Measurements from ENCODE around the gene PARP12. TPM values are rescaled to one million over a fixed set of nuclear protein-coding genes. Genes with fewer than 3 reads are reported as not detected.

Gene PARP12
- polyA plus RNA-seq, 3 donors from 2014 or later = 23.3 to 26.8 (median 24.3) TPM

DNA sequence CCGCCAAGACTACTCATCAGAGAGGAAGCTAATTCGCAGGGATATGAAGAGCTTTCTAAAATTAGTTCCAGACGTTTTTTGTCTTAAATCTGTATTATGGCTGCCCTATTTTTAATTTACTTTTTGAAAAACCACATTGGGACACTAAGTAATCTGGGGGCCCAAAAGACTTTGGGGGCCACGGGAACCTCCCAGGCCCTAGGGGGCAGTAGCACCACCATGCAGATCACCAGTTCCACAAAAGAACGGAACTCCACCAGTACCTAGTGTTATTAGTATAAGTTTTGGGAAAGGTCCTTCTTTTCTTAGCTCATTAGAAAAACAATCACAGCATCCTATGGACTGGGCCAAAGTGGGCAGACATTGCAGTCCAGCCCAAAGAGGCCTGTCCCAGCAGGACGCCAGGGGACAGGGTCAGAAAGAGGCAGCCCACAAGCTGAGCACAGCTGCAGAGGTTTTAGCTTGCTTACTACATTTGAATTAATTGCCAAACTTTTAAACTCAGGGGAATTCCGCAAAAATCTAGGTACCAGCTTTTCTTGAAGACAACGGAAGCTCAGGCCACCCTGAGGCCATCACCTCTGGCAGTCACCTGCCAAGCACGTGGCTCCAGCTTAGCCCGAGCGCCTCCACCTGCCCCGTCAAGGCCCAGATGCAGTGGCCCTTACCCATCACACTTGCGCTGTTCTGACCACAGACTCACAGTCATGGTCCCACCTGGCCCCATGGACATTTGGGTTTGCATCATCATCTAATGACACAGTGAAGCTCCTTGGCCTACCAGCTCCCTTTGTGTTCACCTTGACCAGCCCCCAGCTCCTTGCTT lies 74.8 kb downstream of the PARP12 start:
- Mint-ChIP-seq H3K27me3 (ENCODE audit: low read depth in 3 of 3) (peaks cover 0 to 3% (median 0%) of the 10 kb centered on the region in 3 donors), H3K9me3 (no peaks in the 10 kb centered on the region)

DNA sequence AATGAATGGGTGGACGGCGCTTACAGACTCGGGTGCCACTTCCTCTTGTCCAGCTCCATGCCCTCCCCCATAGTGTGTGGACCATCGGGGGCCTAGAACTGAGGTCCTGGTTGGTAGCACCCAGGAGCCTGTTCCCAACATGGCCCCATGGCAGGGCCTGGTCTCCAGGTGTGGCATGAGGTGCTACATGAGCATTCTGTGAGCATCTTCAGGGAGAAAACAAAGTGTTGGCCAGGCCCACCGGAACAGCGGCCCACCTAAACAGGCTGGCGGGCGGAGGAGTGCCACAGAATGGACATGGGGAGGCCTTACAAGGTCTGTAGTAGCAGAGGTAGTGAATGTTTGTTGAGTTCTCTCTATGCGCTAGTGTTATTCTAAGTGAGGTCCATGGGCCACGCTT lies 76.9 kb downstream of the PARP12 start:
- Mint-ChIP-seq H3K9me3 (no peaks in the 10 kb centered on the region), H3K4me1 (peaks cover 10 to 12% of the 10 kb centered on the region in 2 donors), H3K27me3 (ENCODE audit: low read depth in 3 of 3) (peaks cover 0 to 3% (median 0%) of the 10 kb centered on the region in 3 donors), H3K36me3 (peaks cover 0 to 10% (median 5%) of the 10 kb centered on the region in 3 donors), H3K27ac (no peak overlapping the region), H3K4me3 (no peak overlapping the region)
- no peak for DNase-seq

More for the DNA sequence above, 74.8 kb downstream of the PARP12 start:
- Mint-ChIP-seq H3K36me3 (peaks cover 0 to 10% (median 5%) of the 10 kb centered on the region in 3 donors), H3K27ac (no peak overlapping the region), H3K4me3 (no peak overlapping the region), H3K4me1 (peaks cover 0 to 3% of the 10 kb centered on the region in 2 donors)
- no peak for DNase-seq

DNA sequence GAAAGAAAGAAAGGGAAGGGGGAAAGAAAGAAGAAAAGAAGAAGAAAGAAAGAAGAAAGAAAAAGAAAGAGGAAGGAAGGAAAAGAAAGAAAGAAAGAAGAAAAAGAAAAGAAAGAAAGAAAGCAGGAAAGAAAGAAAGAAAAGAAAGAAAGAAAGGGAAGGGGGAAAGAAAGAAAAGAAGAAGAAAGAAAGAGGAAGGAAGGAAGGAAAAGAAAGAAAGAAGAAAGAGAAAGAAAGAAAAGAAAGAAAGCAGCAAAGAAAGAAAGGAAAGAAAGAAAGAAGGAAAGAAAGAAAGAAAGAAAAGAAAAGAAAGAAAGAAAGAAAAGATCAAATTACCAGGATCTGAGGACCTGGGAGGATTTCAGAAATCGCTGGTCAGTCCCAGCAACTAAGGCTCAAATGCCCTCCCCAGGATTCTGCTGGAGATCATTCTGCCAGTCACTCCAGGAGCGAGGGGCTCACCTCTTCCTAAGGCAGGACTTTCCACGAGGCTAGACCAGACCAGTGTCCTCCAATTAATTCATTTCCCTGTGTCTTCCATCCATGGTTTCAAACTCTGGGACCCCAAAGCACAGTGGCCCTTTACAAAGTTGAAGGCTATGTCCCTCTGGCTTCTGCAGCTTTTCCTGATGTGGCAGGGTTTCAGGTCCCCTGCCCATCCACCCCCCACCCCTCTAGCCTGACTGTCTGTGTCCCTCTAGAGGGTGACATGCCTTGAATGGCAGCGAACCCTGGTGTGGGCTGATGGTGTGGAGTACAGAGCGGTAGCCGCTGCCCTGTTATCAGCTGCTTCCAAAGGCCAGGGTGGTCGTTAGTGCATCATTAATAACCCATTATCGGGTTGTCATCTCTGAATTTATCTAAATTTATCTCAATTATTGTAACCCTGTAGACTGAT lies 77.9 kb downstream of the PARP12 start:
- H3K4me1 Mint-ChIP-seq = peaks cover 19 to 21% of the 10 kb centered on the region in 2 donors
- peaks cover 0 to 3% (median 0%) of the 10 kb centered on the region in 3 donors for H3K27me3 Mint-ChIP-seq (ENCODE audit: low read depth in 3 of 3)
- H3K27ac Mint-ChIP-seq = no peak overlapping the region
- peaks cover 0 to 10% (median 5%) of the 10 kb centered on the region in 3 donors for H3K36me3 Mint-ChIP-seq
- DNase-seq = no peak
- H3K4me3 Mint-ChIP-seq = no peak overlapping the region
- H3K9me3 Mint-ChIP-seq = no peaks in the 10 kb centered on the region

DNA sequence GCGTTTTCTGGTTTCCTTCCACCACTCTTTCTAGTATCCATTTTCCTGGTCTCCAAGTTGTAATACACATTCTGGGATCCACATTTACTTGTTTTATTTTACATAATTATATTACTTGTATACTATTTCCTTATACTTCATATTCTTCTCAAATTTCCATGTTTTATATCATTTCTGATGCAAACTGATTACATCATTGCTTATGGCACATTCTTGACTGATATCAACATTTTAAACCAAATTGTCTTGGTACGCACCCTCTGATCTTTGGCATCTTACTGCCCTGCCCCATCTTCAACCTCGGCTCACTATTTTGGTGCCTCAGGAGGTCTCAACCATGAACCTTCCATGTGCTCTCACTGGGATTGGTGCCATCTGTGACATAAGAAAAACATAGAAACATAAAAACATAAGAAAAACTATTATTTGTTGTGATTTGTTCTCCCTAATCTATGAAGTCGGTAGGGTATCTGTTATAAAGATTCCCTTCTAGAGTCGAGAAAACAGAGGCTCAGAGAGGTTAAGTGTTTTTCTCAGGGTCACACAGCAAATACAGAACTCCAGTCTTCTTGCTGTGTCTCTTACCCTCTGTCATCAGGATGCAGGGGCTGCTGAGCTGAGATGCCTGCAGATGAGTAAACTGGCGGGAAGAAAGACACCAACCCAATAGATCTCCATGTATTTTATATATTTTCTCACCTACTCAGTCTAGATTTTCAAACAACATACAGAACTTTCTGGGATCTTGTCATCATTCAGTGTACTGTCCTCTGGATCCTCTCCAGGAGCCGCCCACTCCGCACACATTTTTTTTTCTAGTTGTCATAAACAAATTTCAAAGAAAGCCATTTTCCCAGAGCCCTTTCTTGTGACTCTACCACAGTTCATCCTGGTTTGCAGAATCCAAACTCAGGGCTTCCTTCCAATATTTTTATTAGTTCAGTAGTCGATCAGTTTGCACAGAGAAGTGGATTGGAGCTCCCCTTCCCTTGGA lies 79.5 kb downstream of the PARP12 start:
- Mint-ChIP-seq H3K27me3 (ENCODE audit: low read depth in 3 of 3) (peaks cover 0 to 3% (median 0%) of the 10 kb centered on the region in 3 donors), H3K36me3 (peaks cover 0 to 6% (median under 1%) of the 10 kb centered on the region in 3 donors), H3K4me3 (no peak overlapping the region), H3K4me1 (peaks cover 20 to 26% of the 10 kb centered on the region in 2 donors), H3K9me3 (no peaks in the 10 kb centered on the region), H3K27ac (peak overlapping the region in 3 of 6 donors; percentile 30 to 74 (median 51))
- no peak for DNase-seq

DNA sequence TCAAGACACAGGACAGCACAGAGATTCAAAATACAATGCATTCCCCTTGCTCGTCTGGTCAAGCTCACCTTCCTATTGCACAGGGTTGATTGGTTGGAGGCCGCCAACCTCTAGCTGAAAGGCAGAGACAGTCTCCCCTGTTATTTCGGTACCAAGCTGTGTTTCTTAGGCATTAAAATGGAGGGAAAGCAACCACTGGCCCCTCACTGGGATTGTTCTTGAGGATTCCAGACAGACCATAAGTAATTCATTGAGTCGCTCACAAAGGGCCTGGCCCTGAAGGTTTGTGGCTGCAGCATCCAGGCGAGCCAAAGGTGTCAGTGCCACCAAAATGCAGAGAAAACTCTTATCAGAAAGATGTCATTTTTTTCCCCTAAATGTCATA lies 81.2 kb downstream of the PARP12 start:
- Mint-ChIP-seq H3K27ac (peak overlapping the region; percentile 63 to 91 (median 86)), H3K27me3 (ENCODE audit: low read depth in 3 of 3) (peaks cover 0 to 1% (median 0%) of the 10 kb centered on the region in 3 donors)

DNA sequence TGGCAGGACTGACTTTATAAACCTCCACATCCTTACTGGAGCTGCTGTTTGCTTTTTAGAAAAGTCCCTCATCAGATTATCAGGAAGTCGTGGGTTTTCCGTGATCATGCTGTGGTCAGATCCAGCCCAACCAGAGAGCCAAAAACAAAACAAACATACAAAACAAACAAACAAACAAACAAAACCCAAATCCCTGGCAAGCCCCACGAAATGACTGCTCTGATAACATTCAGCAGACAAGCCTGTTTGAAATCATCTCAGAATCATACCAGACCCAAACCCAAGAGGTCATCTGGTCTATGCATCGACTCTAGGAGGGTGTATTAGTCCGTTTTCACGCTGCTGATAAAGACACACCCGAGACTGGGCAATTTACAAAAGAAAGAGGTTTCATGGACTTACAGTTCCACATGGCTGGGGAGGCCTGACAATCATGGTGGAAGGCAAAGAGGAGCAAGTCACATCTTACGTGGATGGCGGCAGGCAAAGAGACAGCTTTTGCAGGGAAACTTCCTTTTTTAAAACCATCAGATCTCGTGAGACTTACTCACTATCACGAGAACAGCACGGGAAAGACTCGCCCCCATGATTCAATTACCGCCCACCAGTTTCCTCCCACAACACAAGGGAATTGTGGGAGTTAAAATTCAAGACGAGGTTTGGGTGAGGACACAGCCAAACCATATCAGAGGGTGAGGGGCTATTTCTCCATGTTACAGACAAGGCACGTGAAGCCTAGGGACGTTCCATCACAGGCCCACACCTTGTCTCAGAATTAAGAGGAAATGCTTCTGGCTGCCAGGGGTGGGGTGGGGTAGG lies 85.7 kb downstream of the PARP12 start:
- DNase-seq = no peak
- Mint-ChIP-seq H3K27me3 (ENCODE audit: low read depth in 3 of 3) (peaks cover 0 to 1% (median 0%) of the 10 kb centered on the region in 3 donors), H3K4me3 (no peak overlapping the region), H3K27ac (peak overlapping the region in 5 of 6 donors; percentile 19 to 65 (median 51)), H3K9me3 (no peaks in the 10 kb centered on the region), H3K36me3 (peaks cover 0 to 3% (median 0%) of the 10 kb centered on the region in 3 donors), H3K4me1 (peaks cover 20 to 32% of the 10 kb centered on the region in 2 donors)

More for the DNA sequence above, 81.2 kb downstream of the PARP12 start:
- Mint-ChIP-seq H3K4me3 (peak overlapping the region; percentile 63 to 85 (median 75)), H3K9me3 (no peaks in the 10 kb centered on the region), H3K4me1 (peaks cover 20 to 32% of the 10 kb centered on the region in 2 donors), H3K36me3 (peaks cover 0 to 8% (median 0%) of the 10 kb centered on the region in 3 donors)
- no peak for DNase-seq

DNA sequence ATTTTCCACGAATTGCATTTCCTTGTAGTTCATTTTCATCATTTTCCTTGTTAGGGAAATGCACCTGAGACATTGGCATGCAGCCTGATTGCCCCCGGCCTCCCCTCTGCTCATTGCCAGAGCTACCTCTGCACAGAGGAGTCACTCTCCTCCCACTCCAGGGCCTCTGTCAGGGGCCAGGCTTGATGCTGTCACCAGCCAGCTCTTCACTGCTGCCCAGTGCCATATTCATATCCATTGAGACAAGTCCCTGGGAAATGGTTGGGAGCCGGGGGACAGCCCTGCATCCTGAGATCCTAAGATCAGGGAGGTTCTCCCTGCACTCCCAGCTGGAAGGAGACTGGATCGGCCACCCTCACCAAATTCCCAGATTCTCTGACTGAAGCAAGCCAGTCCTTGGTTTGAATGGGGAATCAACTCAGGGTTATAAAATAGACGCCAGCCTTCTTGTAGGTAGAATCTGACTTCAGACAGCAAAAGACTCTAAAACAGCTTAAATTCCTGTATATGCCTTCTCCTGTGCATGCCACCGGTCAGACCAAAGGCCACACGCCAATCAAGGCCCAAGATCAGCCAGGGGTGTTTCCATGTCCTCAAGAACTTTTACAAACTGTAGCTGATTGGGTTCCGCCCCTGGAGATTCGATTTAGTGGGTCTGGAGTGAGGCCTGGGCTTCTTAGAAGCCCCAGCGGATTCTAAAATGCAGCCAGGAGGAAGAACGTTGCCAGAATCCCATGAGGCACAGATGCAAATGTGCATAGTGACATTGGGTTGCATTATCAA lies 86.5 kb downstream of the PARP12 start:
- Mint-ChIP-seq H3K4me1 (peaks cover 16 to 26% of the 10 kb centered on the region in 2 donors), H3K27me3 (ENCODE audit: low read depth in 3 of 3) (peaks cover 0 to 3% (median 0%) of the 10 kb centered on the region in 3 donors), H3K4me3 (no peak overlapping the region), H3K27ac (peak overlapping the region in 2 of 6 donors; percentile 19 to 56), H3K9me3 (no peaks in the 10 kb centered on the region), H3K36me3 (peaks cover 0 to 3% (median 0%) of the 10 kb centered on the region in 3 donors)
- no peak for DNase-seq

DNA sequence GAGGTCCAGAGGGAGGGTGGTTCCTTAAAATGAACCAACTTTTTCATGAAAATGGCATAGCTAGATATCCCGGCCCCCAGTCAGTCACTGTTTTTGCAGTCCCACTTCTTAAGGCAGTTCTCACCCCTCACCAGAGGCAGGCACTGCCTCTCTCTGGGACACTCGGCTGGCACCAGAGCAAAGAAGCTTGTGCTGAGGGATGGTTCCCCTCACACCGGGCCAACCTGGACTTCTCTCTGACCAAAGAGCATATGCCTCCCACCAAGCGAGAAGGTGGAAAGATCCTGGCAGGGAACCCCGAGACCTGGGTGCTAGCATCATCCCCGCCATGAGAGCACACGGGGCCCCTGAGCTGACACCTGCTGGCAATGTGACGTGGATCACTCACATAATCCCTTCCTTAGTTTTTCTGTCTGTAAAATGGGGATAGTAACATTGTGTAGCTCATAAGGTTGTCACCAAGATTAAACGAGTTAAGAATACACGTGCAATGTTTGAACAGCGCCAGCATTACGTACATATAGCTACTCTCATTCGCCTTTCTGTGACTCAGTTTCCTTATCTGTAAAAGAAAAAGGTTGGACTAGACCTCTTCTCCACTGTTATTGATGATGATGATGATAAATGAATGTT lies 88.5 kb downstream of the PARP12 start:
- Mint-ChIP-seq H3K4me1 (peaks cover 0 to 9% of the 10 kb centered on the region in 2 donors), H3K27ac (peak overlapping the region in 1 of 6 donors; percentile 3), H3K36me3 (peaks cover 0 to 7% (median 5%) of the 10 kb centered on the region in 3 donors), H3K9me3 (no peaks in the 10 kb centered on the region), H3K4me3 (no peak overlapping the region), H3K27me3 (ENCODE audit: low read depth in 3 of 3) (peaks cover 0 to 3% (median 0%) of the 10 kb centered on the region in 3 donors)
- DNase-seq = no peak

Other genes with a start within 250 kb of the PARP12 start
- 10 to 100 TPM; 59.6 to 93.3 (median 68.7) TPM for gene TBXAS1, start 233.7 kb downstream of the PARP12 start, polyA plus RNA-seq
- gene KDM7A, start 114.0 kb upstream of the PARP12 start, polyA plus RNA-seq = 1 to 10 TPM; 3.0 to 4.7 (median 4.5) TPM

Data from immature natural killer cell (primary cell).